Measurements from ENCODE around the gene TMEM108.

DNA sequence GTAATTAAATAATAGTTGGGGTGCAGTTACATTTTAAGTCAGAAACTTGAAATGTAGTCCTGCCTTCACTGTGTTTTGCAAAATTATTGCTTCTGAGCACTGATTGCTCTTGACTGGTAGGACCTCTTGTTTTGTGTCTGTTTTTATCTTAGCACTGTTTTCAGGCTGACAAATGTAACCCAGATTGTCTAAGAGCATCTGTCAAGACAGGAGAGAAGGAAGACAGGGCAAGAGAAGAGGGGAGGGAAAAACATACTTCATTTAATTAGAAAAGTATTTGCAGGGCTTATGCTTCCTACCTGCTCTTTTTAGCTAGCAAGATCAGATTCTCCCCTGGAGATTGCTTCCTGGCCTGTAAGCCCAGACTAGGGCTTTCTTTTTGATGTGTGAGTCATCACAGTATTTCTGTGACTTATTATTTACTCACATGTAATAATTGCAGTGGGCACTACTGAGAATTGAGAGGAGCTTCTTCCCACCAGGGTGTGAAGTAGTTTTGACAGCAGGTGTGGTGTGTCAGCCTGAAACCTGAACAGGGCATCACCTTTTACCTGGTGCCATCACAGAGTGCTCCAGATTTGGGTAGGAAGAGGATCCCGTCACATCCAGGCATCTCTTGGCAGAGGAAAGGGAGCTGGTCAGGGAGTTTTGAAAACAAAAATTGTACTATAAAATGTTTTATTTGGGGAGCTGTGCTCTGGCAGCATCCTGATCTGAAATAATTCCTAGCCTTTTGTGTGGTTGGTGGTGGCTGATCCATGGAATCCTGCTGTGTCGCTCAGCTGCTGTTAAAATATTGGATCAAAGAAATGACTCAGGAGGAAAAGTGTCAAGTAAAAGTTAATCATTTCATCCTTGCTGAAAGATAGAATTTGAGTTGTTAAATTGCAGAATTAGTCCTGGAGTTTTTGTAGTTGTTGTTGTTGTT lies 98.2 kb downstream of the TMEM108 start:
- TF ChIP-seq CTCF (IDR thresholded peaks at IDR 0.05; ENCODE audit: low read depth, low read length, poor library complexity, severe bottlenecking) = no peak
- TF ChIP-seq EZH2phosphoT487 (IDR thresholded peaks at IDR 0.05; ENCODE audit: borderline replicate concordance, low read length) = no peak
